HEK293 (cell line): ENCODE measurements around the gene ANO6.
A peak's percentile ranks its signal among the peaks of the same experiment; 100 is the strongest.

Experiments used
- CTCF ChIA-PET: fragments of 350-600 bp; formaldehyde crosslinking; extraction: SDS; loops from one replicate; lab custom pipeline; 2021; ENCODE audit warnings: antibody characterized with exemption; lab: Yijun Ruan, JAX
- POLR2A ChIA-PET: fragments of 300-600 bp; formaldehyde crosslinking; extraction: SDS; loops from one replicate; lab custom pipeline; 2020; ENCODE audit warnings: antibody characterized with exemption, inconsistent platforms; lab: Yijun Ruan, JAX
- H3K27ac ChIP-seq: fragments of 200-500 bp; sonication (Bioruptor generic); 2 replicates; pipeline ENCODE4 v1.5.1; 2014; ENCODE audit warnings: low read depth, low read length, control low read depth, inconsistent platforms; ENCODE audit errors: extremely low read depth
- H3K36me3 ChIP-seq, 2 experiments: fragments of 200-500 bp in 1 of 2; sonication (Bioruptor generic) in 1 of 2; 1 replicate in 1 of 2; 2 replicates in 1 of 2; pipeline ENCODE4 v1.5.1; 2014 to 2017; ENCODE audit warnings: inconsistent platforms in 2 of 2, low read length in 2 of 2; ENCODE audit not compliant: control insufficient read depth in 2 of 2, insufficient read depth in 1 of 2
- H3K4me1 ChIP-seq: fragments of 200-500 bp; sonication (Bioruptor generic); 2 replicates; pipeline ENCODE4 v1.5.1; 2014; ENCODE audit warnings: mild to moderate bottlenecking, low read length, inconsistent platforms; ENCODE audit not compliant: control insufficient read depth, insufficient read depth
- H3K4me3 ChIP-seq: 2 replicates; pipeline ENCODE4 v1.5.1; 2011; ENCODE audit warnings: low read depth, mild to moderate bottlenecking, control low read depth, low read length, moderate library complexity
- H3K9me3 ChIP-seq: fragments of 200-500 bp; sonication (Bioruptor generic); 2 replicates; pipeline ENCODE4 v1.5.1; 2014; ENCODE audit warnings: low read depth, low read length, inconsistent platforms; ENCODE audit not compliant: control insufficient read depth, insufficient read depth
- GFI1B ChIP-seq: fragments of 450-650 bp; formaldehyde crosslinking; IDR thresholded peaks from 2 replicates; pipeline ENCODE4 v1.5.1; 2016; ENCODE audit warnings: missing biosample characterization, missing genetic modification characterization
- HOXC10 ChIP-seq: sonication (generic); formaldehyde crosslinking; IDR thresholded peaks from 2 replicates; pipeline ENCODE4 v1.8.1; 2023; ENCODE audit warnings: mild to moderate bottlenecking, missing genetic modification reagents
- WT1 ChIP-seq: fragments of 450-650 bp; formaldehyde crosslinking; IDR thresholded peaks from 2 replicates; pipeline ENCODE4 v1.5.1; 2016; ENCODE audit warnings: missing biosample characterization, missing genetic modification characterization
- YY1 ChIP-seq: fragments of 450-650 bp; formaldehyde crosslinking; IDR thresholded peaks from 2 replicates; pipeline ENCODE4 v1.5.1; 2018; ENCODE audit warnings: missing biosample characterization, missing genetic modification characterization
- ZBTB8A ChIP-seq: fragments of 450-650 bp; formaldehyde crosslinking; IDR thresholded peaks from 2 replicates; pipeline ENCODE4 v1.5.1; 2016; ENCODE audit warnings: missing biosample characterization, missing genetic modification characterization
- ZEB2 ChIP-seq: fragments of 450-650 bp; formaldehyde crosslinking; IDR thresholded peaks from 2 replicates; pipeline ENCODE4 v1.5.1; 2016; ENCODE audit warnings: missing biosample characterization, missing genetic modification characterization
- ZNF132 ChIP-seq: fragments of 450-650 bp; formaldehyde crosslinking; IDR thresholded peaks from 2 replicates; pipeline ENCODE4 v1.5.1; 2017; ENCODE audit warnings: missing biosample characterization, missing genetic modification characterization, borderline replicate concordance
- ZNF133 ChIP-seq: fragments of 450-650 bp; formaldehyde crosslinking; IDR thresholded peaks from 2 replicates; pipeline ENCODE4 v1.5.1; 2016; ENCODE audit warnings: missing biosample characterization, missing genetic modification characterization
- ZNF16 ChIP-seq: fragments of 450-650 bp; formaldehyde crosslinking; IDR thresholded peaks from 2 replicates; pipeline ENCODE4 v1.5.1; 2016; ENCODE audit warnings: low read depth, missing biosample characterization, missing genetic modification characterization
- ZNF280C ChIP-seq: fragments of 450-650 bp; formaldehyde crosslinking; IDR thresholded peaks from 2 replicates; pipeline ENCODE4 v1.5.1; 2016; ENCODE audit warnings: missing biosample characterization, missing genetic modification characterization
- ZNF426 ChIP-seq: fragments of 450-650 bp; formaldehyde crosslinking; IDR thresholded peaks from 2 replicates; pipeline ENCODE4 v1.5.1; 2017; ENCODE audit warnings: missing biosample characterization, missing genetic modification characterization, mild to moderate bottlenecking, inconsistent platforms, moderate library complexity
- ZNF513 ChIP-seq: fragments of 450-650 bp; IDR thresholded peaks from 2 replicates; pipeline ENCODE4 v1.5.1; 2018; ENCODE audit warnings: missing biosample characterization, missing genetic modification characterization
- ZNF664 ChIP-seq: fragments of 450-650 bp; formaldehyde crosslinking; IDR thresholded peaks from 2 replicates; pipeline ENCODE4 v1.5.1; 2016; ENCODE audit warnings: missing biosample characterization, missing genetic modification characterization
- ZNF792 ChIP-seq: fragments of 450-650 bp; formaldehyde crosslinking; IDR thresholded peaks from 2 replicates; pipeline ENCODE4 v1.5.1; 2016; ENCODE audit warnings: missing biosample characterization, missing genetic modification characterization
- ZSCAN16 ChIP-seq: fragments of 450-650 bp; formaldehyde crosslinking; IDR thresholded peaks from 2 replicates; pipeline ENCODE4 v1.5.1; 2016; ENCODE audit warnings: missing biosample characterization, missing genetic modification characterization
- ZSCAN5A ChIP-seq: fragments of 450-650 bp; formaldehyde crosslinking; IDR thresholded peaks from 2 replicates; pipeline ENCODE4 v1.5.1; 2016; ENCODE audit warnings: missing biosample characterization, missing genetic modification characterization

Gene ANO6

GRCh38 chr12:45322810-45323209 is 106.9 kb downstream of the ANO6 start:
- Histone ChIP-seq H3K9me3 (no peaks in the 10 kb centered on the region), H3K4me1 (no peaks in the 10 kb centered on the region), H3K27ac (no peak overlapping the region), H3K4me3 (no peak overlapping the region), H3K36me3 (no peaks in the 10 kb centered on the region)
- CTCF ChIA-PET: interaction anchor here (0.6 to 1.2 kb wide), 2 partner anchors 152 to 1549 kb away, joined by 3 read pairs; no protein-coding TSS in a partner anchor
- POLR2A ChIA-PET: no interaction called here
- TF ChIP-seq HOXC10 (CRISPR knock-in tag) (no peak), ZNF792 (tag by site-specific recombination) (no peak), ZSCAN5A (tag by site-specific recombination) (no peak)

- POLR2A ChIA-PET: no interaction called here
- H3K9me3 ChIP-seq: no peaks in the 10 kb centered on the region
- CTCF ChIA-PET: interaction anchor here (0.7 kb wide), 1 partner anchor 38 kb away, joined by 3 read pairs; no protein-coding TSS in a partner anchor
Measured at GRCh38 chr12:45324391-45324790, 108.5 kb downstream of the ANO6 start.

GRCh38 chr12:45326358-45326975 is 110.6 kb downstream of the ANO6 start:
- ChIA-PET POLR2A (no interaction called here), CTCF (no interaction called here)
- Histone ChIP-seq H3K4me1 (no peaks in the 10 kb centered on the region), H3K9me3 (no peaks in the 10 kb centered on the region), H3K4me3 (no peak overlapping the region), H3K27ac (no peak overlapping the region), H3K36me3 (no peaks in the 10 kb centered on the region)
- TF ChIP-seq ZNF133 (tag by site-specific recombination) (no peak), ZNF664 (tag by site-specific recombination) (no peak), ZNF426 (tag by site-specific recombination) (no peak), ZNF16 (no peak), ZEB2 (no peak), ZNF513 (tag by site-specific recombination) (no peak), ZNF280C (no peak), ZSCAN16 (tag by site-specific recombination) (no peak), YY1 (tag by site-specific recombination) (no peak), WT1 (tag by site-specific recombination) (no peak)

More at GRCh38 chr12:45324391-45324790, 108.5 kb downstream of the ANO6 start:
- no peak overlapping the region for H3K27ac ChIP-seq
- H3K4me1 ChIP-seq: no peaks in the 10 kb centered on the region
- H3K36me3 ChIP-seq: no peaks in the 10 kb centered on the region
- no peak overlapping the region for H3K4me3 ChIP-seq
- no peak for TF ChIP-seq ZNF132 (tag by site-specific recombination)
- no peak for TF ChIP-seq ZBTB8A (tag by site-specific recombination)
- peak; percentile 79 for TF ChIP-seq GFI1B
- TF ChIP-seq, all 188 proteins: peak for 1
